Body of pancreas (tissue), 4 donors: ENCODE measurements around the gene SLC35F3. TPM values are rescaled to one million over a fixed set of nuclear protein-coding genes. Genes with fewer than 3 reads are reported as not detected.

Experiments used
- ATAC-seq: fragments of 150-250 bp; one replicate; pipeline ENCODE4 v1.9.1; 2016
- DNase-seq, 4 donors: peaks; one replicate each; pipeline ENCODE4 v3.0.0-alpha.2; 2019
- H3K27ac ChIP-seq, 4 donors: fragments of 200-600 bp; sonication (generic); 1 replicate in 3 of 4; 2 replicates in 1 of 4; pipeline versions ENCODE4 v1.5.1 to v1.6.1; 2016 to 2019; ENCODE audit warnings: mild to moderate bottlenecking in 1 of 4, mixed read lengths in 1 of 4, moderate library complexity in 1 of 4
- H3K27me3 ChIP-seq, 2 donors: fragments of 200-600 bp; sonication (generic); one replicate each; pipeline ENCODE4 v1.6.0; 2016; ENCODE audit warnings: mild to moderate bottlenecking in 1 of 2
- H3K36me3 ChIP-seq, 2 donors: fragments of 200-600 bp; sonication (generic); replicated peaks in 1 of 2; 2 replicates each; pipeline ENCODE4 v1.5.1; 2016; ENCODE audit warnings: low read depth in 2 of 2; ENCODE audit not compliant: insufficient read depth in 1 of 2
- H3K4me1 ChIP-seq: fragments of 200-600 bp; sonication (generic); one replicate; pipeline ENCODE4 v1.6.0; 2016
- H3K4me3 ChIP-seq, 2 donors: fragments of 200-600 bp; sonication (generic); 1 replicate in 1 of 2; 2 replicates in 1 of 2; pipeline ENCODE4 v1.5.1; 2016 to 2019
- H3K9me3 ChIP-seq, 3 donors: fragments of 200-600 bp; sonication (generic); 1 replicate in 2 of 3; 2 replicates in 1 of 3; pipeline ENCODE4 v1.5.1; 2016
- CTCF ChIP-seq, 7 experiments: fragments of 450-650 bp in 4 of 7; fragments of 200-600 bp in 3 of 7; sonication (generic) in 3 of 7; IDR thresholded peaks; one replicate each; pipeline ENCODE4 v1.5.1; 2016 to 2019; ENCODE audit warnings: antibody characterized with exemption in 7 of 7
- POLR2A ChIP-seq, 3 donors: fragments of 450-650 bp; IDR thresholded peaks; one replicate each; pipeline ENCODE4 v1.6.1; 2016; ENCODE audit warnings: antibody characterized with exemption in 3 of 3, mild to moderate bottlenecking in 2 of 3
- WGBS, 2 donors: methylation state at CpG; one replicate each; pipeline ENCODE4 v1.1.5; 2017; 5-methylcytosine and 5-hydroxymethylcytosine counted together
- intact Hi-C: fragments of 100-400 bp; cut with DNase I; formaldehyde crosslinking; loops from one replicate; pipeline ENCODE4 v1.15.1; 2023
- total RNA-seq, 2 donors: library from RNA; depleted of rRNA; stranded (reverse); fragments of >200 nt; gene quantifications; one replicate each; pipeline ENCODE4 v1.1.0, GENCODE V29; 2016

SLC35F3 gene
- total RNA-seq, 2 donors from 2014 or later: 0.99 to 11.7 TPM

DNA sequence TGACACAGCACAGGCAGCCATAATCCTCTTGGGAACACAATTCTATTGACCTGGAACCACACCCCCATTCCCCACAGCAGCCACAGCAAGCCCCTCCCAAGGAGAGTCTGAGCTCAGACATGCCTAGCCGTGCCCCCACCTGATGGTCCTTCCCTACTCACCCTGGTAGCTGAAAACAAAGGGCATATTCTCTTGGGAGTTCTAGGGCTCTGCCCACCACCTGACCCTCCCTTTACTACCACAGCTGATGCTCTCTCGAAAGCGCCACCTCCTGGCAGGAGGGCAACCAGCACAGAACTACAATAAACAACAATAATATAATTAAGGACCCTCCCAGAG lies 283.9 kb downstream of the SLC35F3 start:
- Histone ChIP-seq H3K27ac (no peak overlapping the region), H3K9me3 (peaks cover 0 to 6% (median 0%) of the 10 kb centered on the region in 3 donors), H3K27me3 (no peaks in the 10 kb centered on the region), H3K36me3 (no peaks in the 10 kb centered on the region), H3K4me1 (no peaks in the 10 kb centered on the region), H3K4me3 (no peak overlapping the region)
- 25 to 40% methylated on average over 3 of the region's 3 CpGs for WGBS, 2 donors
- ATAC-seq (no peak), DNase-seq (no peak)
- intact Hi-C loops: no loop called here
- TF ChIP-seq CTCF (IDR thresholded peaks at IDR 0.05) (no peak), POLR2A (IDR thresholded peaks at IDR 0.05) (no peak)

DNA sequence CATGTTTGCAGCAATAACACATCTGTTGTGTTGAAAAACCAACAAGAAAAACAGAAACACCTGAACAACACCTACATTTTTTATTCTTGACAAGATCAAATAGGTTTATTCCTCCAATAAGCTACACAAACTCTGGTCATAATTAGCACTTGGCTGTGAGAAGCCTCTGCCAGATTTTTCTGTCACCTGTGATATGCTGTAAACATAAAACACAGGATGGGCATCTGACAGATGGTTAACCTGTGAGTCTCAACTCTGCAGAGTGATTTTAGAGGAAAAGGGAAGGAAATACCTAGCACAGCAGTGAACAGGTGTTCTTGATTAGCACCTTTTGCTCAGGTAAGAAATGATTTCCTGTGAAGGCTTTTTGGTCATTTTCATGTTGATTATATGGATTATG lies 293.4 kb downstream of the SLC35F3 start:
- H3K9me3 ChIP-seq: no peaks in the 10 kb centered on the region
- DNase-seq (no peak), ATAC-seq (no peak)
- no peaks in the 10 kb centered on the region for H3K4me1 ChIP-seq
- H3K4me3 ChIP-seq: no peak overlapping the region
- intact Hi-C loops: no loop called here
- no peaks in the 10 kb centered on the region for H3K36me3 ChIP-seq
- TF ChIP-seq CTCF (IDR thresholded peaks at IDR 0.05): no peak
- TF ChIP-seq POLR2A (IDR thresholded peaks at IDR 0.05): no peak
- H3K27me3 ChIP-seq: no peaks in the 10 kb centered on the region
- H3K27ac ChIP-seq: no peak overlapping the region

- no peaks in the 10 kb centered on the region for H3K36me3 ChIP-seq
- no peaks in the 10 kb centered on the region for H3K9me3 ChIP-seq
- DNase-seq (no peak), ATAC-seq (no peak)
- intact Hi-C loops: no loop called here
- H3K4me1 ChIP-seq: no peaks in the 10 kb centered on the region
- H3K4me3 ChIP-seq: no peak overlapping the region
- H3K27ac ChIP-seq: no peak overlapping the region
- TF ChIP-seq POLR2A (IDR thresholded peaks at IDR 0.05): no peak
- H3K27me3 ChIP-seq: no peaks in the 10 kb centered on the region
- 40 to 50% methylated on average over 2 of the region's 2 CpGs for WGBS, 2 donors
Measured at GRCh38 chr1:234199476-234200127, 295.1 kb downstream of the SLC35F3 start.

DNA sequence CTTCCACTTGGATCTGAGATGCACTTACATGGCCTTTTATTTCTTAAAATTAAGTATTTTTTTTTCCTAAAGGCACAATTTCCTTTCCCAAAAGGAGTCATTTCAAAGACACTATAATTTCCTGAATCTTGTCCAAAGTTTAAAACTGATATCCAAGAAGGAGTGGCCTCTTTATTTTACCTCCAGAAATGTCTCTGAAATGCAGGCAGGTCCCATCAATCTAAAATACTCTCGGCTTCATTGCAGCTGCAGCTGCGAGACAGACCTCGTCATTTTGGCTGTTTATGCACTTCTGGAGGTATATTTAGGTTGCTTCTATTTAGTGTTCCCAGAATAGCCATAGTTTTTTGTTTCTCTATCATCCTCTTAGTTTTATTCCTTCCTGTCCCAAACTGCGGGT lies 296.1 kb downstream of the SLC35F3 start:
- no peak for ATAC-seq
- H3K4me1 ChIP-seq: no peaks in the 10 kb centered on the region

DNA sequence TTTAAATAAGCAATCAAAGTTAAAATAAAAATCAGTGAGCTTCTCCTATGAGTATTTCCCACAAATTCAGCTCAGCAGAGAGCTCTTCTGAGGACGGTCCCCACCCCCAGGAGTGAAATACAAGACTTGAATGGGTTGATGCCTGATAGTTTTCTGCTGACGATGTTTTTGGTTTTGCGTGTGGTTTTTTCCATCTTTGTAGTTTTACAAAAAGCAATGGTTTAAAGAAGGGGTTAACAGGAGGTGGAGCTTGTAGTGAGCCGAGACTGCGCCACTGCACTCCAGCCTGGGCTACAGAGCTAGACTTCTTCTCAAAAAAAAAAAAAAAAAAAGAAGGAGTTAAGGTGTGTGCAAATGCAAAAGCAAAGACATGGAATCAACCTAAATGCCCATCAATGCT lies 297.1 kb downstream of the SLC35F3 start:
- Histone ChIP-seq H3K36me3 (no peaks in the 10 kb centered on the region), H3K4me3 (no peak overlapping the region), H3K4me1 (no peaks in the 10 kb centered on the region), H3K27me3 (no peaks in the 10 kb centered on the region), H3K9me3 (no peaks in the 10 kb centered on the region), H3K27ac (no peak overlapping the region)
- 64 to 73% methylated on average over 5 of the region's 5 CpGs for whole genome bisulfite sequencing, 2 donors
- intact Hi-C loops: no loop called here
- no peak for TF ChIP-seq POLR2A (IDR thresholded peaks at IDR 0.05)
- no peak for TF ChIP-seq CTCF (IDR thresholded peaks at IDR 0.05)
- no peak for ATAC-seq
- DNase-seq: no peak

More for the DNA sequence above, 296.1 kb downstream of the SLC35F3 start:
- no peak for DNase-seq
- 81 to 83% methylated on average over 4 of the region's 4 CpGs for WGBS, 2 donors
- Histone ChIP-seq H3K4me3 (no peak overlapping the region), H3K36me3 (no peaks in the 10 kb centered on the region), H3K27ac (no peak overlapping the region), H3K9me3 (no peaks in the 10 kb centered on the region), H3K27me3 (no peaks in the 10 kb centered on the region)
- TF ChIP-seq CTCF (IDR thresholded peaks at IDR 0.05) (no peak), POLR2A (IDR thresholded peaks at IDR 0.05) (no peak)
- intact Hi-C loops: no loop called here
